ENCODE results near the gene LPAR3. TPM values are rescaled to one million over a fixed set of nuclear protein-coding genes. Genes with fewer than 3 reads are reported as not detected.

LPAR3 gene
- total RNA-seq, 1 donor from 2014 or later, result 2.4 TPM

DNA sequence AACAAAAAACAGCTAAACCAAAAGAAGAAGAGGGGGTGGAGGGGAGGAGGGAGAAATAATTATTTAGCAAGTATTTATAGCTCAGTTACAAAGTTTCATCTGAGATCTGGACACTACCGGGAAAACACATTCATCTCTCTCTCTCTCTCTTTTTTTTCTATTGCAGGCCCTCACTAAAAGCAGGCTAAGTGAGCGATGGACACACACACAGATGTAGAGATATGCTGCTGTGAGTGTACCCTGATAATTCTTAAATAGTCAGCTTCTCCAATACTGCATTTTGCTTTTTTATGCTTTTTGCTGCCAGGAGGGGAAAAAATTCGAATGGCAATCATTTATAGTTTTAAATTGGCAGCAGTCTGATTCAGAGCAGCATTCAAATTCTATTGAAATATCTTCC, 65.0 kb downstream of the LPAR3 start:
- Histone ChIP-seq H3F3A (ENCODE audit: low read depth) (no peaks in the 10 kb centered on the region), H3K79me2 (ENCODE audit: low read depth) (no peaks in the 10 kb centered on the region), H3K4me3 (no peak overlapping the region), H3K9me3 (ENCODE audit: low read depth) (no peaks in the 10 kb centered on the region), H2AFZ (replicated peaks) (no peak overlapping the region), H3K36me3 (no peaks in the 10 kb centered on the region), H3K4me1 (no peaks in the 10 kb centered on the region), H3K27ac (no peak overlapping the region), H4K20me1 (ENCODE audit: low read depth) (no peaks in the 10 kb centered on the region), H3K27me3 (no peaks in the 10 kb centered on the region), H3K9ac (no peak overlapping the region), H3K4me2 (no peak overlapping the region)
- Mint-ChIP-seq H3K27ac (no peak overlapping the region), H3K4me1 (peaks cover 2% of the 10 kb centered on the region), H3K9me3 (no peaks in the 10 kb centered on the region), H3K4me3 (no peak overlapping the region), H3K27me3 (ENCODE audit: insufficient read depth, low read depth) (peaks cover 3% of the 10 kb centered on the region), H3K36me3 (no peaks in the 10 kb centered on the region)
- no peak for DNase-seq (ENCODE audit: low spot score)
- TF ChIP-seq, protein P1, sequence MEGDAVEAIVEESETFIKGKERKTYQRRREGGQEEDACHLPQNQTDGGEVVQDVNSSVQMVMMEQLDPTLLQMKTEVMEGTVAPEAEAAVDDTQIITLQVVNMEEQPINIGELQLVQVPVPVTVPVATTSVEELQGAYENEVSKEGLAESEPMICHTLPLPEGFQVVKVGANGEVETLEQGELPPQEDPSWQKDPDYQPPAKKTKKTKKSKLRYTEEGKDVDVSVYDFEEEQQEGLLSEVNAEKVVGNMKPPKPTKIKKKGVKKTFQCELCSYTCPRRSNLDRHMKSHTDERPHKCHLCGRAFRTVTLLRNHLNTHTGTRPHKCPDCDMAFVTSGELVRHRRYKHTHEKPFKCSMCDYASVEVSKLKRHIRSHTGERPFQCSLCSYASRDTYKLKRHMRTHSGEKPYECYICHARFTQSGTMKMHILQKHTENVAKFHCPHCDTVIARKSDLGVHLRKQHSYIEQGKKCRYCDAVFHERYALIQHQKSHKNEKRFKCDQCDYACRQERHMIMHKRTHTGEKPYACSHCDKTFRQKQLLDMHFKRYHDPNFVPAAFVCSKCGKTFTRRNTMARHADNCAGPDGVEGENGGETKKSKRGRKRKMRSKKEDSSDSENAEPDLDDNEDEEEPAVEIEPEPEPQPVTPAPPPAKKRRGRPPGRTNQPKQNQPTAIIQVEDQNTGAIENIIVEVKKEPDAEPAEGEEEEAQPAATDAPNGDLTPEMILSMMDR (IDR thresholded peaks at IDR 0.05), result no peak
- TF ChIP-seq EZH2 (IDR thresholded peaks at IDR 0.05) (no peak), EZH2phosphoT487 (IDR thresholded peaks at IDR 0.05) (no peak)

DNA sequence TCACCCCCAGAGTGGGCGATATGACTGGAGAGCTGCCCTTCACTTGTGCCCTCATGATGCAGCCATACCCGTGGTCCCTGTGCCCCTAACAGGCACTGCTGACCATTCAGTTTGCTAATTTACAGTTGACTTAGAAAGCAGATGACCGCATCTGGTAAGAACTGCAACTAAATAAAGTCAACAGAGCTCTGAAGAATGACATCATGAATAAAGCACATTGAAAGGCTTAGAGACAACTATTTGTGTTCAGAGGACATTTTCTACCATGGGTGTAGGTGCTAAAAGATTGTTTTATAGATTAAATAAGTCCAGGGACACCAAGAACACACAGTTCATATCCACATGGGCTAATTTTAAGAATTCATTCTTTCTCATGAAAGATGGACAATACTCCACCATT, 65.5 kb downstream of the LPAR3 start:
- H2AFZ ChIP-seq (replicated peaks), result no peak overlapping the region
- no peaks in the 10 kb centered on the region for H3K36me3 ChIP-seq
- Mint-ChIP-seq H3K4me1 (peaks cover 2% of the 10 kb centered on the region), H3K27me3 (ENCODE audit: insufficient read depth, low read depth) (peaks cover 3% of the 10 kb centered on the region), H3K36me3 (no peaks in the 10 kb centered on the region), H3K4me3 (no peak overlapping the region), H3K27ac (no peak overlapping the region), H3K9me3 (no peaks in the 10 kb centered on the region)
- no peaks in the 10 kb centered on the region for H4K20me1 ChIP-seq (ENCODE audit: low read depth)
- no peaks in the 10 kb centered on the region for H3K27me3 ChIP-seq
- no peak overlapping the region for H3K9ac ChIP-seq
- no peak overlapping the region for H3K4me3 ChIP-seq
- DNase-seq (ENCODE audit: low spot score), result no peak
- H3K9me3 ChIP-seq (ENCODE audit: low read depth), result no peaks in the 10 kb centered on the region
- no peaks in the 10 kb centered on the region for H3F3A ChIP-seq (ENCODE audit: low read depth)
- no peaks in the 10 kb centered on the region for H3K4me1 ChIP-seq
- no peaks in the 10 kb centered on the region for H3K79me2 ChIP-seq (ENCODE audit: low read depth)
- no peak overlapping the region for H3K27ac ChIP-seq
- TF ChIP-seq, protein P1 (IDR thresholded peaks at IDR 0.05), result no peak
- TF ChIP-seq EZH2phosphoT487 (IDR thresholded peaks at IDR 0.05) (no peak), EZH2 (IDR thresholded peaks at IDR 0.05) (no peak)
- H3K4me2 ChIP-seq, result no peak overlapping the region

DNA sequence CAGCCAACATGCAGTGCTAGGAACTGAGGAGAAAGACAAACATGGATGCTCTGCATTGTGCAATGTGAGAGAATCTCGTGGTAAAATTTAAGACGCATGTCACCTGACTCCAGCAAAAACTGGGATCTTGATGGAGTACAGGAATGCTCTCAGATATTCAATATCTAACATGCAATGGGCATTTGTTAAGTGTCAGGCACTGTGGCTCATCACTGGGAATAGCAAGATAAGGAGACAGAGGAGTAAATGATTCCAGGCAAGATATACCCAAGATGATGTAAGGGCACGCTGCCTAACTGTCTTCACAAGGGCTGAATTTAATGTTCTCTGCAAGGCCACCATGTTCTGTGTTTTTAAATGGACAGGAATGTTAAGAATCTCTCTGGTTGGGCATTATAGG, 67.8 kb downstream of the LPAR3 start:
- H3K36me3 Mint-ChIP-seq, result no peaks in the 10 kb centered on the region
- Histone ChIP-seq H3K79me2 (ENCODE audit: low read depth) (no peaks in the 10 kb centered on the region), H3K4me3 (no peak overlapping the region), H3F3A (ENCODE audit: low read depth) (no peaks in the 10 kb centered on the region), H3K27me3 (no peaks in the 10 kb centered on the region), H4K20me1 (ENCODE audit: low read depth) (no peaks in the 10 kb centered on the region), H3K4me1 (peaks cover 11% of the 10 kb centered on the region), H3K36me3 (no peaks in the 10 kb centered on the region), H3K9me3 (ENCODE audit: low read depth) (no peaks in the 10 kb centered on the region), H3K4me2 (no peak overlapping the region), H3K27ac (no peak overlapping the region), H2AFZ (replicated peaks) (peak overlapping the region; percentile 21), H3K9ac (no peak overlapping the region)
- TF ChIP-seq EZH2 (IDR thresholded peaks at IDR 0.05), result no peak
- peaks cover 15% of the 10 kb centered on the region for H3K4me1 Mint-ChIP-seq
- no peak overlapping the region for H3K27ac Mint-ChIP-seq
- H3K4me3 Mint-ChIP-seq, result no peak overlapping the region
- peaks cover 3% of the 10 kb centered on the region for H3K27me3 Mint-ChIP-seq (ENCODE audit: insufficient read depth, low read depth)
- no peak for DNase-seq (ENCODE audit: low spot score)
- no peaks in the 10 kb centered on the region for H3K9me3 Mint-ChIP-seq

DNA sequence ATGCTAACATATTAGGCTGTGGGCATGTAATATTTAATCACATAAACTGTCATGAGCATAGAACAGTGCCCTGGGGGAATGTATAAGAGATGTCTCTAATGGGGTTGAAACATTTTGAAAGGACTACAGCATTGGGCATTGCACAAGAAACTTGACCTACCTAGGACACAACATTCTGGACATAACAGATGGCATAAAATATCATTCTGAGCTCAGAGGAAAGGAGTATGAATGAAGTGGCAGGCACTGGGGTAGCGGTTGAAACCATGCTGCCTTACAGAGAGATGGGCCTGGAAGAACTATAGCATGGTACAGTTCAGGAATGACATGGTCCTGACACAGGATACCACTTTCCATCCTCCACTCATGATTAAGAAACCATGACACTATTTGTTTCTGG, 69.0 kb downstream of the LPAR3 start:
- H3K27me3 Mint-ChIP-seq (ENCODE audit: insufficient read depth, low read depth), result peaks cover 2% of the 10 kb centered on the region
- H3K36me3 ChIP-seq, result no peaks in the 10 kb centered on the region
- no peak overlapping the region for H3K4me2 ChIP-seq
- TF ChIP-seq EZH2 (IDR thresholded peaks at IDR 0.05) (no peak), EZH2phosphoT487 (IDR thresholded peaks at IDR 0.05) (no peak)
- TF ChIP-seq, protein P1 (IDR thresholded peaks at IDR 0.05), result no peak
- peaks cover 20% of the 10 kb centered on the region for H3K4me1 Mint-ChIP-seq
- H3K9ac ChIP-seq, result no peak overlapping the region
- no peaks in the 10 kb centered on the region for H3K9me3 ChIP-seq (ENCODE audit: low read depth)
- H2AFZ ChIP-seq (replicated peaks), result no peak overlapping the region
- H3K27ac ChIP-seq, result no peak overlapping the region
- H3K36me3 Mint-ChIP-seq, result no peaks in the 10 kb centered on the region
- no peaks in the 10 kb centered on the region for H3K9me3 Mint-ChIP-seq
- H3K27me3 ChIP-seq, result no peaks in the 10 kb centered on the region
- H3K4me1 ChIP-seq, result peaks cover 16% of the 10 kb centered on the region
- no peak overlapping the region for H3K4me3 Mint-ChIP-seq
- no peak overlapping the region for H3K4me3 ChIP-seq
- H3F3A ChIP-seq (ENCODE audit: low read depth), result no peaks in the 10 kb centered on the region
- H3K79me2 ChIP-seq (ENCODE audit: low read depth), result no peaks in the 10 kb centered on the region
- H3K27ac Mint-ChIP-seq, result no peak overlapping the region
- DNase-seq (ENCODE audit: low spot score), result no peak
- H4K20me1 ChIP-seq (ENCODE audit: low read depth), result no peaks in the 10 kb centered on the region
